NCI-H1930 (cell line): ENCODE results near the gene RELT.
A peak's percentile ranks its signal among the peaks of the same experiment; 100 is the strongest.

ENCODE experiments used
- DNase-seq, 2 experiments: peaks; one replicate each; lab custom pipeline; 2025; lab: John Stamatoyannopoulos, UW

RELT gene

GRCh38 chr11:73392108-73393010 is 16.2 kb downstream of the RELT start:
- no peak for DNase-seq

DNA sequence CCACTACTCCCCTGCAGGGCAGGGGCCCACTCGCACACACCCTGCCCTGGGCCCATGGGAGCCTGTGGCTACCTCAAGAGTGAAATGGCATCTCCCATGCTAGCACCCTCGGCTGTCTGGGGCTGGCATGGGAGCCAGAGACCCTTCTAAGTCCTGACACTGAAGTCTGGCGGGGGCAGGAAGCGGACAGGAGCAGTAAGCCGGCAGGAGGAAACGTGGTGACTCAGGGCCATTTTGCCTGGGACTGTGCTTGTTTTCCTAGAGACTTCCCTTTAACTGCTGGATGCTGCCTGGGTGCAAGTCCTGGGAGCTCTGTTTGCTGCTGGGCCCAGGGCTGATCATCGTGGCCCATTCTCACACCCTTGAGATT is 16.8 kb downstream of the RELT start:
- no peak for DNase-seq

GRCh38 chr11:73393479-73394415 is 17.5 kb downstream of the RELT start:
- DNase-seq: peak; percentile 18 to 43

DNA sequence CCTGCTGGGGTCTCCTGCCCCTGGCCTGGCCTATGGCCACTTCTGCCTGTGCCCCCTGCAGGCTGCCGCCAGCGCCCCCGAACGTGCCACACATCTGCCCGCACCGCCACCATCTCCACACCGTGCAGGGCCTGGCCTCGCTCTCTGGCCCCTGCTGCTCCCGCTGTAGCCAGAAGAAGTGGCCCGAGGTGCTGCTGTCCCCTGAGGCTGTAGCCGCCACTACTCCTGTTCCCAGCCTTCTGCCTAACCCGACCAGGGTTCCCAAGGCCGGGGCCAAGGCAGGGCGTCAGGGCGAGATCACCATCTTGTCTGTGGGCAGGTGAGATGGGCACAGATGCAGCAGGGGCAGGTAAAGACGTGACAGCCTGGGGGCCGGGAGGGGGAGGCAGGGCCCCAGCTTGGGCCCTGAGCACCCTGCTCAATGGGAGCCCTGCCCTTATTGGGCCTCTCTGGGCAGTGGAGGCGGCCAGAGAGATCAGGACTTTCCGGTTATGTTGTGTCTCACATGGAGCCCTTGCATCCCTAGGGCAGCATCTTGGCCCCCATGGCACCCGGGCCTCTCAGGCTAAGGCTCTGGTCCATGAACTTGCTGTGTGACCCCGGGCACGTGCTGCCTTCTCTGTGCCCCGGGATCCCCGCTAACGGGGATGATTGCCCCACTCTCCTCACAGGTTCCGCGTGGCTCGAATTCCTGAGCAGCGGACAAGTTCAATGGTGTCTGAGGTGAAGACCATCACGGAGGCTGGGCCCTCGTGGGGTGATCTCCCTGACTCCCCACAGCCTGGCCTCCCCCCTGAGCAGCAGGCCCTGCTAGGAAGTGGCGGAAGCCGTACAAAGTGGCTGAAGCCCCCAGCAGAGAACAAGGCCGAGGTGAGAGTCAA is 18.5 kb downstream of the RELT start:
- DNase-seq: no peak

DNA sequence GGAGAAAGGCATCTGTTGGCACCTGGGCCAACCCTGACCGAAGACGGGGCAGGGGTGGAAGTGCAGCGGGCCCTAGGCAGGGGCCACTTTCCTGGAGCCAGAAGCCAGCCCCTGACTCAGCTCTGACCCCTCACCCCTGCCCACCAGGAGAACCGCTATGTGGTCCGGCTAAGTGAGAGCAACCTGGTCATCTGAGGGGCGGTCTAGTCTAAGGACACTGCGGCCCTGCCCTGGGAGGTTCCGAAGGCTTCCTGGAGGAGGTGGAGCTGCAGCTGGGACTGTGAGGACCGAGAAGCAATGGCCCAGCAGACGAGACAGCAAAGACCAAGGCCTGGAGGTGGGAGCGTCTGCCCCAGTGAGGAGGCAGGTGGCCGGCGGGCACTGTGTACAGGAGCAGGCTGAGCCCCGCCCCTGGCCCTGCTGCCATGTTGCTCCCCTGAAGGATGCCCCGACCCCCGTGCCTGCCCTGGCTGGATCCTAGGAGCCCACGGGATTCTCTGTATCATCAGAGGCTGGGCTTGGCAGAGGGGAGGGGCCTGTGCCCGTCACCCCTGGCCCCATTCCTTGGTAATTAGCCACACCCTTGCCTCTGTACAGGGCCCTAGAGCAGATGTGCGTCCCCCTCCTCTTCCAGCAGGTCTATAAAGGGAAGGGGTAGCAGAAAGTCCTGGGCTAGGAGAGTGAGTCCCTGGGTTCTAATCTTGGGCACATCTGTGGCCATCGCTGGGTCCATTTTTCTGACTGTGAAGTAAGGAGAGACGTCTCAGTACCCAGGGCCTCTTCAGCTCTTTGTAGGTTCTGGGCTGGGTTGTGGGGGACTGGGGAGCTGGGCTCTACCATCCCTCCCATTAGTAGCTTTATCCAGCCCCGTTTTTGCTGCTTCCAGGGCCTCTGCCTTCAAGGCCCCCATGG is 19.4 kb downstream of the RELT start:
- DNase-seq: no peak

- no peak for DNase-seq
Measured at GRCh38 chr11:73396251-73396930, 20.2 kb downstream of the RELT start.

DNA sequence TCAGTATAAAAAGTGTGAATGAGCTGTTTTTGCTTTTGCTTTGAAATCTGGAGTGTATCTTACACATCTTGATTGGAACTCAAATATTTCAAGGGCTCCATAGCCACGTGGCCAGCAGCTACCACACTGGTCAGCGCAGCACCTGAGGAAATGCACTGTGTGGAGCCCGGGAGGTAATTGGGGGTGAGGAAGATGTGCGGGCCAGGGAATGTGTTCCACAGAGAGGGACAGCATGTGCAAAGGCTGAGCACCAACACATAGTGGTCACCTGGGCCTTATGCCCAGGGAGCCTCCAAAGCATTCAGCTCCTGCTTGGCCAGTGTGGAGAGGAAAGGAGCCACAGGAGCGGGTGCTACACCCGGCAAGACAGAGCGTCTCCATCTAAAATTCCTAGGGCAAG is 20.8 kb downstream of the RELT start:
- DNase-seq: no peak

DNA sequence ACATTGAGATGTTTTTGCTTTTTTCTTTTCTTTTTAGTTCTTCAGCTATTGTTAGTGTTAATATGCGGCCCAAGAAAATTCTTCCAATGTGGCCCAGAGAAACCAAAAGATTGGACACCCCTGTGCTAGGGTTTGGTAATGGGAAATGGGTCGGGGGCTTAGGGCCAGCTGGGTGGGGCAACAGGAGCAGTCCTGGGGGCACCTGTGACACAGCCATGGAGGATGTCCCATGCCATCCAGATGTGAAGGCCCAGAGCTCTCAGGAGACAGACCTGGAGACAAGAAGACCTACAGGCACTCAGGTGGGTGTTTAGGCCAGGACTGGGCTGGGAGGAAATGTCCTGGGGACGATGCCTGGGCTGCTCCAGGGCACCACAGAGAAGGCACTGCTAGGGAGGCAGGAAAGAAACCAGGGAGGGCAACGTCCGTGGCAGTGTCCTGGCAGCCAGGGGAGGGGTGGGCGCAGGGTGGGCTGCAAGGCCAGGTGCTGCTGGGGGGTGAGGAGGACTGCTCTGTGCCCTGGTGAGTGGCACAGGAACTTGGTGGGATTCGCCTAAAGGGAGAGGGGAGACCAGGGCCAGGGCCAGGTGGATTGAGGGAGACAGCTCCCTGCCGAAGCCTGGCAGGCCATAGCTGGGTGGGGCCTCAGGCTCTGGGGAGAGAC is 21.4 kb downstream of the RELT start:
- no peak for DNase-seq

DNA sequence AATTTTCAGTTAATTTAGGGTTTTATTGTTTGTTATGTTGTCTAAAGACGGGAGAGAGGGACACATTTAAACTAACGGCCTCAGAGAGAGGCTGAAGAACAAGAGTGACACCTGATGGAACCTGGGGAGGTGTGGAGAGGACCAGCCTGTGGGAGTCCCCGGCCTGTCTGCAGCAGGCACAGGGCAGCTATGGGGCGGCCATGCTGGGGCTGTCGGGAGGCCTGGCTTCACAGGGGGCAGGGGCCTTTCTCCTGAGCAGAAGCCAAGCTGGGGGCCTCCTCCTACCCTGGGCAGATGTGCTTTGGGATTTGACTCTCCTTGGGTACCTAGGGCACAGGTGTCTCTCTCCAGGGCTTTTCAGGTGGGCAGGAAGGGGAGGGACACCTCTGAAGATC is 21.9 kb downstream of the RELT start:
- no peak for DNase-seq

GRCh38 chr11:73398721-73399120 is 22.5 kb downstream of the RELT start:
- no peak for DNase-seq

DNA sequence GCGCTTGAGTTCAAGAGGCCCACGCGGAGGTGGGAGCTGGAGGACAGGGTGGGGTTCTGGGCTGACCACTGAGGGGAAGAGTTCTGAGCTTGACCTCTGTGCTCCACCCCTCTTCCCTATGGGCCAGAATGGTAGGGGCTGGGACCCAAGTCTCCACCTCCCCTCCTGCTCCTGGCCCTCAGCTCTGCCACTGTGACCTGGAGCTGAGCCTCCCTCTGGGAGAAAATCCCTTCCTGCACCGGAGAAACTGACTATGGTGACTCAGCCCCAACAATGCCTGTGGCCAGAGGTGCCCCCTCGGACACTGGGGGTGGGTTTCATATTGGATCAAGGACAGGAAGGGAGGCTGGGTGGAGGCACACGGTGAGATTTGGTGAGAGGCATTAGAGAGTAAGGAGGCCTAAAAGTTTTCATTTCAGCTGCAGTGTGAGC is 23.0 kb downstream of the RELT start:
- no peak for DNase-seq

GRCh38 chr11:73399636-73400035 is 23.4 kb downstream of the RELT start:
- DNase-seq: no peak

DNA sequence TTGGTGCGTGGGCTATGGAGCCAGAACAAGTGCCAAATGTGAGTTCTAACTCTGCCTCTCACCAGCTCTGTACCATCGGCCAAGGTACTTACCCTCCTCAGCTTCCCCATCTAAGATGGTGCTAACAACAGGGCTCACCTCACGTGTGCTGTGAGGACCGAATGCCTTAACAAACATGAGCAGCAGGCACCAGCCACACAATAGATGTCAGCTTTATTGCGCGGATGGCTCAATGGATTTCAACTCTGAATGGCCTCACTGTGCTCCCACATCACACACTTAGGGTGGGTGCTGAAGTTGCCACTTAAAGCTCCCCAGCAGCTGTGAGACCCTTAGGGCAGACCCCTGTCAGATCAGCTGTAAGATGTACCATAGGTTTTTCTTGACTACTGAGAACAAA is 24.1 kb downstream of the RELT start:
- DNase-seq: no peak

GRCh38 chr11:73401217-73401923 is 25.2 kb downstream of the RELT start:
- no peak for DNase-seq

DNA sequence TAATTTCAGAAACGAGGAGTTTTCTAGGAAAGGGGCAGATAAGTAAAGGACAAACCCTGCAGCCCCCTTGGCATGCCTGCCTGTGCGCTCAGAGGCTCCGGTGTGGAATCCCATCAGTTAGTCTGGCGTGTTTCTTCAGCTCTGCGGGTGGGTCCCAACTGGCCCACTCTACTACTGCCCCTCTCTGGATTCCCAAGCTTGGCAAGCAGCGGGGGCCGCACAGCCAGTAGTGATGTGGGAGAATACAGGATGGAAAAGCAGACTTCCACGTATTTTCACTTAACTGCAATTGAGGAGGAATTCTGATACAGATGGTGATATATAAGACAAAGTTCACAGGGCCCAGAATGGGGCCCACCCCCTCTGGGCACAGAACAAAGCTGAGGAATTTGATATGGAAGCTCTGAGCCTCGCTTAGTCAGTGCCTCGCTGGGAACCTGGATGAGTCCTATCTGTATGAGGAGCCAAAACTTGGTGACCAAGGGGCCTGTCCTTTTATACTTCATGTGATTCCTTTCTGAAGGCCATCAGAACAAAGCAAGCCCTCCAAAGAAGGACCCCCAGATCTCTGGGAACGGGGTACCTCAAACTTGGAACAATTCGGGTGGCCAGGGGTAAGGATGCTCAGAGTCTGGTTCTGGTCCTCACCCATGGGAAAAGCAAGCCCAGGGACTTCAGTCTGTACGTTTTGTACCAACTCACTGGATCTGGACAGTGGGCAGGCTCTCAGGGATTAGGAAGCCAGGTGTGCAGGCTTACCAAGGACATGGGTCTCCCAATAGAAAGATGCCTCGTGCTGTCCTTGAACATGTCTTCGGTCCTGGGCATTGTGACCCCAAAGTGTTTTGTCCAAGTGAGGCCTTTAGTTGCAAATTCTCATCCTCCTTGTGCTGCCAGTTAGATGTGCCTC is 26.0 kb downstream of the RELT start:
- DNase-seq: no peak

GRCh38 chr11:73402834-73403185 is 26.6 kb downstream of the RELT start:
- no peak for DNase-seq

GRCh38 chr11:73403541-73403940 is 27.3 kb downstream of the RELT start:
- DNase-seq: no peak

DNA sequence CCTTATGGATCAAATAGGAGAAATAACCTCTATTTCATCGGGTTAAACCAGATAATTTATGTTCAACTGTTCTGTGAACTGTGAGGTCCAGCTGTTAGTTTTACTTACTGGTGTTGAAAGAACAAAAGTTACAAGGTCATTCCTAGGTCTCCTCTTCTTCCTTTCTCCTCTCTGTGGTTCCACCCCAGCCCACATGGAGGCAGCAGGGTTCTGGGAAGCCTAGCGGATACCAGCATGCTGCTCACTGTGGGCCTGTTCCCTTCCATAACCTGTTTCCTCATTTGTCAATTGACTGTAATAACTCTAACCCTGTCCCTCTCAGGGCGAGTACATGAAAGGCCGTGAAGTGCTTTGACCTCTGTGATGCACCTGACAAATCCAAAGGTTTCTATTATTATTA is 27.8 kb downstream of the RELT start:
- DNase-seq: peak in 1 of 2 experiments; percentile 12
